Neutrophil (primary cell): ENCODE data around the gene POTEJ.
"Not testable (repeated sequence)": the region's sequence is repeated elsewhere in the genome, so short reads cannot be mapped to it uniquely, and the experiment has no call there.

Source experiments
- H3K27ac ChIP-seq: fragments of 200-600 bp; sonication (generic); 2 replicates; pipeline ENCODE4 v1.5.1; 2016; ENCODE audit warnings: mild to moderate bottlenecking, moderate library complexity
- H3K27me3 ChIP-seq: fragments of 200-600 bp; sonication (generic); 2 replicates; pipeline ENCODE4 v1.6.0; 2016; ENCODE audit warnings: mild to moderate bottlenecking
- H3K36me3 ChIP-seq: fragments of 200-600 bp; sonication (generic); 2 replicates; pipeline ENCODE4 v1.5.1; 2017
- H3K4me1 ChIP-seq, 2 experiments: fragments of 200-600 bp in 1 of 2; sonication (generic) in 1 of 2; 1 replicate in 1 of 2; 2 replicates in 1 of 2; pipeline versions ENCODE4 v1.5.1 to v1.6.1; 2013 to 2016; ENCODE audit warnings: low read depth in 1 of 2, low read length in 1 of 2, mild to moderate bottlenecking in 1 of 2, moderate library complexity in 1 of 2; ENCODE audit not compliant: control insufficient read depth in 1 of 2, insufficient read depth in 1 of 2
- H3K4me3 ChIP-seq, 2 experiments: fragments of 200-600 bp in 1 of 2; sonication (generic) in 1 of 2; 1 replicate in 1 of 2; 2 replicates in 1 of 2; pipeline ENCODE4 v1.5.1; 2013 to 2016; ENCODE audit warnings: low read depth in 1 of 2, low read length in 1 of 2, mild to moderate bottlenecking in 1 of 2, moderate library complexity in 1 of 2
- H3K9me3 ChIP-seq: fragments of 200-600 bp; sonication (generic); 2 replicates; pipeline ENCODE4 v1.5.1; 2016

Gene POTEJ

GRCh38 chr2:130592791-130593414 lies 18.3 kb upstream of the POTEJ start:
- not testable (repeated sequence) for H3K36me3 ChIP-seq, H3K27ac ChIP-seq, H3K4me1 ChIP-seq, H3K4me3 ChIP-seq, H3K9me3 ChIP-seq
- peaks cover 23% of the 10 kb centered on the region for H3K27me3 ChIP-seq

- H3K27me3 ChIP-seq = peaks cover 29% of the 10 kb centered on the region
- not testable (repeated sequence) for H3K4me1 ChIP-seq, H3K36me3 ChIP-seq, H3K9me3 ChIP-seq, H3K27ac ChIP-seq, H3K4me3 ChIP-seq
Observed at GRCh38 chr2:130594011-130594410, 17.2 kb upstream of the POTEJ start.

GRCh38 chr2:130596757-130597156 lies 14.5 kb upstream of the POTEJ start:
- not testable (repeated sequence) for H3K27ac ChIP-seq, H3K9me3 ChIP-seq, H3K4me3 ChIP-seq, H3K4me1 ChIP-seq, H3K36me3 ChIP-seq
- peaks cover 24% of the 10 kb centered on the region for H3K27me3 ChIP-seq

GRCh38 chr2:130597994-130598393 lies 13.2 kb upstream of the POTEJ start:
- H3K4me3 ChIP-seq, H3K4me1 ChIP-seq, H3K27ac ChIP-seq: not testable (repeated sequence)

GRCh38 chr2:130598463-130598862 lies 12.8 kb upstream of the POTEJ start:
- H3K9me3 ChIP-seq, H3K4me3 ChIP-seq, H3K36me3 ChIP-seq, H3K4me1 ChIP-seq, H3K27ac ChIP-seq: not testable (repeated sequence)
- H3K27me3 ChIP-seq = peaks cover 24% of the 10 kb centered on the region

More at GRCh38 chr2:130597994-130598393, 13.2 kb upstream of the POTEJ start:
- H3K27me3 ChIP-seq = peaks cover 25% of the 10 kb centered on the region
- not testable (repeated sequence) for H3K9me3 ChIP-seq, H3K36me3 ChIP-seq

GRCh38 chr2:130599393-130599792 lies 11.8 kb upstream of the POTEJ start, which contains the start of gene CFC1:
Gene CFC1, minus strand, starts transcription at chr2:130599575. Its CDS starts 288 bp downstream, at chr2:130599287.
- not testable (repeated sequence) for H3K9me3 ChIP-seq, H3K36me3 ChIP-seq, H3K4me1 ChIP-seq, H3K4me3 ChIP-seq, H3K27ac ChIP-seq
- H3K27me3 ChIP-seq = peaks cover 23% of the 10 kb centered on the region

GRCh38 chr2:130599926-130600325 lies 11.3 kb upstream of the POTEJ start:
- not testable (repeated sequence) for H3K4me3 ChIP-seq, H3K9me3 ChIP-seq, H3K36me3 ChIP-seq, H3K4me1 ChIP-seq, H3K27ac ChIP-seq
- H3K27me3 ChIP-seq = peaks cover 23% of the 10 kb centered on the region

- H3K4me3 ChIP-seq, H3K27ac ChIP-seq, H3K4me1 ChIP-seq, H3K36me3 ChIP-seq, H3K9me3 ChIP-seq: not testable (repeated sequence)
- H3K27me3 ChIP-seq = peaks cover 21% of the 10 kb centered on the region
Observed at GRCh38 chr2:130601648-130602302, 9.5 kb upstream of the POTEJ start.

- H3K36me3 ChIP-seq, H3K9me3 ChIP-seq, H3K4me3 ChIP-seq, H3K27me3 ChIP-seq, H3K27ac ChIP-seq, H3K4me1 ChIP-seq: not testable (repeated sequence)
Observed at GRCh38 chr2:130608276-130609001, 2.8 kb upstream of the POTEJ start.

- not testable (repeated sequence) for H3K27ac ChIP-seq, H3K4me3 ChIP-seq, H3K36me3 ChIP-seq, H3K27me3 ChIP-seq, H3K4me1 ChIP-seq, H3K9me3 ChIP-seq
Observed at GRCh38 chr2:130609002-130609920, 2.0 kb upstream of the POTEJ start.

GRCh38 chr2:130610486-130610885 lies 754 bp upstream of the POTEJ start:
- not testable (repeated sequence) for H3K4me1 ChIP-seq, H3K4me3 ChIP-seq, H3K36me3 ChIP-seq, H3K9me3 ChIP-seq, H3K27ac ChIP-seq, H3K27me3 ChIP-seq

GRCh38 chr2:130628784-130629475 lies 17.7 kb downstream of the POTEJ start:
- H3K27ac ChIP-seq, H3K4me1 ChIP-seq, H3K27me3 ChIP-seq, H3K4me3 ChIP-seq, H3K9me3 ChIP-seq, H3K36me3 ChIP-seq: not testable (repeated sequence)

GRCh38 chr2:130638973-130639372 lies 27.7 kb downstream of the POTEJ start:
- not testable (repeated sequence) for H3K4me1 ChIP-seq, H3K4me3 ChIP-seq, H3K27me3 ChIP-seq, H3K27ac ChIP-seq, H3K9me3 ChIP-seq, H3K36me3 ChIP-seq
